NOMO-1 treated with DMSO at 0.1 percent for 48 hours (cell line): Measurements from ENCODE around the gene METTL9.
"Not testable (repeated sequence)": the region's sequence is repeated elsewhere in the genome, so short reads cannot be mapped to it uniquely, and the experiment has no call there.

ENCODE experiments used
- DNase-seq: peaks from one replicate; lab custom pipeline; 2025; ENCODE audit not compliant: unreplicated experiment; lab: John Stamatoyannopoulos, UW

METTL9 gene

GRCh38 chr16:21656795-21657768 lies 57.7 kb downstream of the METTL9 start:
- DNase-seq = peak; percentile 91

- DNase-seq = peak; percentile 31
These were observed 59.7 kb downstream of the METTL9 start for GRCh38 chr16:21659124-21659523.

DNA sequence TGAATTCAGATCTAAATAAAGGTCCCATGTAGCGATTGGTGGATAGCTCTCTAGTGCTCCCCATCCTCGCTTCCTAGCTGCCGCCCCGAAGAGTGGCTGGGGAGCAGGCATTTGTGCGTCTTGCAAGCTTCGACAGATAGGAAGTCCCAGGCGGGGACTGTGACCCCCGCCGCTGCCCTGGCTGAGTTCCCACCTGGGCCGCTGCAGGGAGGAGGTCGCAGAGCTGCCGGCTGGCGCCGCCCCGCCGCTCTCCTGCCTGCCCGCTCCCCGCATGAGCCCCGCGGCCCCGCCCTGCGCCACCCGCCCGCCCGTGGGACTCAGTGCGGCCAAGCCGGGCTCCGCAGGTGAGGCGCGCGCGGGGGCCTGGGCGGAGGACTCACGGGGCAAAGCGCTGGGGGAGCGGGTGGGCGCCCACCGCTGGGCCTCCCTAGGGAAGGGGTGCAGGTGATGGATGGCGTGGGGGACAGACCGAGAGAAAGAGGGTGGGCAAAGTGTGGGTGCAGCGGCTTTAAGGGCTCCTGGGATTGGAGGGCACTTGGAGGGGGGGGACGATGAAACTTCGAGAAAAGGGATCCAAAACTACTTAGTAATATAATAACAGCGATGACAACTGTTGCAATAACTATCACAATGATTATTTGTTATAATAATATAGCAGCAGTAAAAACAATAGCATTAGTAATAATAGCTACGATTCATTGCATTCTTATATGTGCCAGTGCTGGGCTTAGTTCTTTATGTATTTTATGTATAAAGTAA lies 64.7 kb downstream of the METTL9 start, which contains the start of gene OTOA:
Gene OTOA, plus strand, starts transcription at position 80 of the 759 bp plus-strand sequence. CDS start 14,547 bp downstream, outside the sequence.
- DNase-seq = no peak

GRCh38 chr16:21664801-21665492 lies 65.6 kb downstream of the METTL9 start:
- no peak for DNase-seq

GRCh38 chr16:21666772-21667171 lies 67.4 kb downstream of the METTL9 start:
- DNase-seq = no peak

- DNase-seq = no peak
These were observed 68.2 kb downstream of the METTL9 start for GRCh38 chr16:21667575-21667974.

DNA sequence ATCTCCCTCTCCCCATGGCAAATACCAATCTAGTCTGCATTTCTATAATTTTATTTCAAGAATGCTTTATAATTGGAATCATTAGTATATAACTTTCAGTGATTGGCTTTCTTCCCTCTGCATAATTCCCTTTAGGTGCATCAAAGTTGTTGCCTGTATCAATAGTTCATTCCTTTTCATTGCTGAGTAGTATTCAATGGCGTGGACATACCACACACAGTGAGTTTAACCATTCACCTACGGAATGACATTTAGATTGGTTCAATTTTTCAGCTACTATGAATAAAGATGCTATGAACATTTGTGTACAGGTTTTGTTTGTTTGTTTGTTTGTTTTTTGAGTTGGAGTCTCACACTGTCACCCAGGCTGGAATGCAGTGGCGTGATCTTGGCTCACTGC lies 74.1 kb downstream of the METTL9 start:
- DNase-seq = no peak

GRCh38 chr16:21674456-21674855 lies 75.1 kb downstream of the METTL9 start:
- not testable (repeated sequence) for DNase-seq

- DNase-seq = not testable (repeated sequence)
These were observed 81.3 kb downstream of the METTL9 start for GRCh38 chr16:21680714-21681113.

DNA sequence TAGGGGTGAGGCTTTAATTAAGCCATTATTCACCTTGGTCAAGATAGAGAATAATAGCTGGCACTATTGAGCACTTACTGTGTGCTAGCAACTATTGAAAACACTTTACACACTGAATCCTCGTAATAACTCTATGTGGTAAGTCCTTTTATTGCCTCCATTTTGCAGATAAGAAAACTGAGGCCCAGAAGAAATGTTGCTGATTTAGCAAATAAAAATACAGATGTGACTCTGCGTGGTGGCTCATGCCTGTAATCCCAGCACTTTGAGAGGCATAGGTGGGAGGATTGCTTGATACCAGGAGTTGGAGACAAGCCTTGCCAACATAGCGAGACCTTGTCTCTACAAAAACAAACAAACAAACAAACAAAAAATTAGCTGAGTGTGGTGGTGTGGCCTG lies 83.8 kb downstream of the METTL9 start:
- no peak for DNase-seq

DNA sequence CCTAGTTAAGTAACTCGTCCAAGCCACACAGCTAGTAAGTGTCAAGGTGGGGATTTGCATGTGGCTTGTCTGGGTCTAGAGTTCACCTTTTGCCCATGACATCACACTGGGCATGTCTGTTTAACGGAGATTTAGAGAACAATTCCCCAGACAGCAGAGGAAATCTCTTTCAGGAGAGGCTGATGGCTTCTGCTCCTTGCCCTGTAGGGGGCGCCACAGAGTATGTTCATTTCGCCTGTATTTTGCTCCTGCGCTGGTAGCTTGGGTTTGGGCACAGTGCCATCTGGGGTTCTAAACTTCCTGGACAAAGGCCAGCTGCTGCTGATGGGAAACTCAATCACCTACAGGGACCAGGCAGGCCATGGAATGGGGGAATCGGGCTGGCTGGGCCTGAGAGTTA lies 84.8 kb downstream of the METTL9 start:
- DNase-seq = no peak

DNA sequence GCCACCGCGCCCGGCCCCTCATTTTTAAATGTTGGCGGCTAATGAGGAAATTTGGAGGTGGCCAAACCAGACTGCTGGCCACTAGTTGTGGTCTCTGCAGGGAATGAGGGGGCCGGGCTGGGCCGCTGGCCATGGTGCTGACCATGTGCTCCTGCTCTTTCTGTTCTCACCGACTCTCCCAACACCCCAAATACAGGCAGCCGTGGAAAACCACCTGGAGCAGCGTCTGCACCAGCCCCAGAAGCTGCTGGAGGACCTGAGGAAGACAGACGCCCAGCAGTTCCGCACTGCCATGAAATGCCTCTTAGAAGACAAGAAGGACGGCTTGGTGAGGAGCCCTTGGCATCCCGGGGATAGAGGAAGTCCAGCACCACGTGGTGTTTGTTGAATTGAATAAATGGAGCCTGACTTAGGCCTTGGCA lies 85.7 kb downstream of the METTL9 start:
- DNase-seq = no peak

DNA sequence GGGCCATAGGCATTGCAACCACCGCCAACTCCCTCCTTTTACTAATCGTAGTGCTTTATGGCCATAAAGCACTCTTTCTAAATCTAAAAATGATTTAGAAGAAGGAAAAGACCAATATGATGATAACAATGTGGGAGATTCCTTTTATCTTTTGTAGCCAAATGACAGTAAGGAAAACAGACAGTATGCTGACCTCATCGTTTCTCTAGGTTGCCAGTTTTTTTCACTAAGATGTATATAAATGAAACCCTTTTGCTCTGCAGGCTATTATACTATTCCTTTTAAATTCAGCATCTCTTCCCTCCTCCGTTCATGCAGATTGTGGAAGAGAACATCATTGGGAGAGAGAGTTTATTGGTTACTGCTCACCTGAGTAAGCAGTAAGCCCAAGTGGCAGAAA lies 89.7 kb downstream of the METTL9 start:
- no peak for DNase-seq

DNA sequence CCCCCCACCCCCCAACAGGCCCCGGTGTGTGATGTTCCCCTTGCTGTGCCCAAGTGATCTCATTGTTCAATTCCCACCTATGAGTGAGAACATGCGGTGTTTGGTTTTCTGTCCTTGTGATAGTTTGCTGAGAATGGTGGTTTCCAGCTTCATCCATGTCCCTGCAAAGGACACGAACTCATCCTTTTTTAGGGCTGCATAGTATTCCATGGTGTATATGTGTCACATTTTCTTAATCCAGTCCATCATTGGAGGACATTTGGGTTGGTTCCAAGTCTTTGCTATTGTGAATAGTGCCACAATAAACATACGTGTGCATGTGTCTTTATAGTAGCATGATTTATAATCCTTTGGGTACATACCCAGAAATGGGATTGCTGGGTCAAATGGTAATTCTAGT lies 91.6 kb downstream of the METTL9 start:
- not testable (repeated sequence) for DNase-seq

- DNase-seq = no peak
These were observed 95.2 kb downstream of the METTL9 start for GRCh38 chr16:21694609-21695008.

DNA sequence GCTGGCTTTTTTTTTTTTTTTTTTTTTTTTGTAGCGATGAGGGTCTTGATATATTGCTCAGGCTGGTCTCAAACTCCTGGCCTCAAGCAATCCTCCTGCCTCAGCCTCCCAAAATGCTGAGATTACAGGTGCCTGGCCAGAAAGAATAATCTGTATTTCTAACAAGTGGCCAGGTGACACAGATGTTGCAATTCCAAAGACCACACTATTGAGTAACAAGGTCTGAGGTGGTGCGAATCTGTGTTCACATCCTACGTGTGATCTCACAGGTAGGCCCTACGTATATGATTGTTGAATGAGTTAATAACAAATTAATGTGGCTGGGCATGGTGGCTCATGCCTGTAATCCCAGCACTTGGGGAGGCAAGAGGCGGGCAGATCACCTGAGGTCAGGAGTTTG lies 97.7 kb downstream of the METTL9 start:
- DNase-seq = no peak

- DNase-seq = peak; percentile 50
These were observed 99.0 kb downstream of the METTL9 start for GRCh38 chr16:21698169-21699032.

GRCh38 chr16:21701271-21701670 lies 101.9 kb downstream of the METTL9 start:
- no peak for DNase-seq

DNA sequence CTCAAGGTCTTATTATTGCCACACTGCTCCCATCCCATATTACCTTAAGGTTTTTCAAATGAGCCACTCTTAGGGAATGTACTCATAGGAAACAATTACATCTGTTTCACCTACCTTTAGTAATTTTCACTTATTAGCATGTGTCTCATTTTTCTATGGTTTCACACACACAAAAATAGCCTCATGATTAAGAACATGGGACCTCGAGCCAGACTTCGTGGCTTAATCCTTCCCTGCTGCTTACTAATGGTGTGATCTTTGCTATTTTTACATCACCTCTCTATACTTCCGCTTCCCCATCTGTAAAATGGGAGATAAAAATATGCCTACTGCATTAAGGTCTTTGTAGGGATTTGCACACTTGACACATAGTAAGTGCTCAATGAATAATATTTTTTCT lies 102.9 kb downstream of the METTL9 start:
- no peak for DNase-seq

DNA sequence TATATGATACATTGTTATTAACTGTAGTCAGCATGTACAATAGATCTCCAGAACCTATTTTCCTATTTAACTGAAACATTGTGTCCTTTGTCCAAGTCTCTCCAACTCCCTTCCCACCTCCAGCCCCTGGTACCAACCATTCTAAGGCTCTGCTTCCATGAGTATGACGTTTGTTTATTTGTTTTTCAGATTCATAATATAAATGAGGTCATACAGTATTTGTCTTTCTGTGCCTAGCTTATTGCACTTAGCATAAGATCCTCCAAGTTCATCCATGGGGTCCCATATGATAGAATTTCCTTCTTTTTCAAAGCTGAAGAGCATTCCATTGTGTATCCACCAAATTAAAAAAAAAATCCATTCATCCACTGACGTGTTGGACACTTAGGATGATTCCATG lies 103.8 kb downstream of the METTL9 start:
- no peak for DNase-seq
